ENCODE measurements around the gene MIPOL1. TPM values are rescaled to one million over a fixed set of nuclear protein-coding genes. Genes with fewer than 3 reads are reported as not detected.
"Not testable (repeated sequence)": the region's sequence is repeated elsewhere in the genome, so short reads cannot be mapped to it uniquely, and the experiment has no call there.

MIPOL1 gene
- polyA plus RNA-seq, 12 donors = 2.8 to 8.9 (median 5.9) TPM; not detected in 1

DNA sequence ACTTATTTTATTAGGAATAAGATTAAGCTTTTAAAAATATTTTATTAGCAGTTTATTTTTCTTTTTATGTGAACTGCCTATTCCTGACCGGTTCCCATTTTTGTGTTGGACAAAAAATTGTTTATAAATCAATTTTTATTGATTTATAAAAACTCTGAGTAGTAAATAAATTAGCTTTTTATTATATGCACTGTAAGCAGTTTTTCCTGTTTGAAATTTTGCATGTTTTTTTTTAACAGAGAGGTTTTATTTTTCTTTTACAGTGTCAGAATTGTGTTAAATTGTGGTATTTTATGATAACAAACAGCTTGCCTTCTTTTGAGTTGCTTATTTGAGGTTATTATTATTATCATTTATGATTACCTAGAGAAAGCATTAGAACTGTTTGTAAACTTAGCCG is 329.3 kb downstream of the MIPOL1 start:
- no peak for DNase-seq

DNA sequence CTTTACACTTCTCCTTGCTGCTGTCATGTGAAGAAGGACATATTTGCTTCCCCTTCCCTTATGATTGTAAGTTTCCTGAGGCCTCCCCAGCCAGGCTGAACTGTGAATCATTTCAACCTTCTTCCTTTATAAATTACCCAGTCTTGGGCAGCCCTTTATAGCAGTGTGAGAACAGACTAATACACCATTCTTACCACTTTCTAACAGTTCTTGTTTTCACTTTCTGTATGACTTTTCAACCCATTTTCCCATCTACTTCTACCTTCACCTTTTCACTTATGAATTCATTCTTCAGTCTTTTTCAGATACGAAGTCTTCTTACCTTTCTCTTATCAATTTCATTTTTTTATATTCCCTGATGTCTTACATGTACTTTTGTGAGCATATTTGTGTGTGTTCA is 342.3 kb downstream of the MIPOL1 start:
- DNase-seq = no peak

DNA sequence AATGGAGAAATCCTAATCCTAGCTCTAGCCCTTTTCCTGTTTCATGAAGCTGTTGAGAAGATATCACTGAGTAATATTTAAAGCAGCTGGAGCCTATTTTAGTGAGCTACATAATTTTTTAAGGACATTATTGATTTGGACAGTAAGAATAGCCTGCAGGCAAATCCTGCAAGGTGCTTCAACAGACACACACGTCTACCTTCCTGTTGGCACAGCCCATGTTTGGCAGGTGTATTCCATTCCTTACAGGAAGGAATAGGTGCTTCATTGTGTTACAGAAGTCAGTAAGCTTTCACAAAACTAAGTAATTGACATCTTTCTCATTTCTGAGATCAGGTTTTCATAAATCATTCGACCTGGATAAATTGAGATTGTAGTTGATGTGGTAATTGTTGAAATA is 346.7 kb downstream of the MIPOL1 start:
- no peak for DNase-seq

DNA sequence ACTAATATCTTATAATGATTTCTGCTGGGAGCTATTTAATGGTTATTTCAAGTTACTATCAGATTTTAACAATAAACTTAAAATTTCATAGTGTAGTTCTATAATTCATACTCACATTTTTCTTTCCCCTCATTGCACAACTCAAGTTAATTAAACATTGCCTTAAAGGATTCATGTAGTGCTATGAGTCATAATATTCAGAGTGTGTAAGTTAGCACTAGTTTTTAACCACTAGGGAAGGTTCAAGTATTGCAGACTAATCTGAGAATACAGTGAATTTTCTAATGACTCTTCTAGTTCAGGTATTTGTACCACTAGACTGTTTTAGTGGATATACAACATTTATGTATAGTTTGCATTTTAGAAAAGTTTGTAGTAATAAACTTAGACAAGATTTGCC is 347.4 kb downstream of the MIPOL1 start:
- no peak for DNase-seq

DNA sequence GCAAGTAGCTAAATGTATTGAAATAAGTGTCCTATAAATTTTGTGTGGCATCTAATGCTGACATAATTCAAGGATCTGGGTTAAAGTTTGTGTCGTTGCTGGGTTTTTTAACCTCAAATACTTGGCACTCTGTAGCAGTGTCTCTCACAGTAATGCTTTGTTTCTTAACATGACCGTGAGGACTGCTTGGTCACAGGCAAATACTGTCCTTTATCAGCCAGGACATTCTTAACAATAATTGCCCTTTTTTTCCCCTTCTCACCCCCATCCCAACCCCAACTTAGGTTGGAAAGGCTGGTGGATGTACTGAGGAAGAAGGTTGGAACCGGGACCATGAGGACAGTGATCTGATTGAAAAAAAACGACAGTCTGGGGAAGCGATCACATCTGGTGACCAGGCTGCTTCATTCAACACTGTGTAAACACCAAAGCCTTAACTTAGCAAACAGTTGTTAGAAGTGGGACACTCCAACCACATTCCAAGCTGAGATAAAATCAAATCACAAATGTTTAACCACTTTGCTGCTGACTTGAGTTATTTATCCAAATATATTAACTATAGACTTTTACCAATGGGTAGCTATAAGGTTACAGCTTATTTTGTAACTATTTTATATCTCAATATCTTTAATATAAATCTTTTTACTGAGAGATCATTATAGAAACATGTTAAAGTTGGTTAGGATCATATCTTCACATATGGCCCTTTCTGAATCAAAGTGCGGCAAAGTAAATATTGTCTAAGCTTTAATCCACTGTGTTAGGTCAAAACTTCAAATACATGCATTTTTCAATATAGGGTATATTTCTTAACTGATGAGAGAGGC is 349.1 kb downstream of the MIPOL1 start:
- no peak for DNase-seq

DNA sequence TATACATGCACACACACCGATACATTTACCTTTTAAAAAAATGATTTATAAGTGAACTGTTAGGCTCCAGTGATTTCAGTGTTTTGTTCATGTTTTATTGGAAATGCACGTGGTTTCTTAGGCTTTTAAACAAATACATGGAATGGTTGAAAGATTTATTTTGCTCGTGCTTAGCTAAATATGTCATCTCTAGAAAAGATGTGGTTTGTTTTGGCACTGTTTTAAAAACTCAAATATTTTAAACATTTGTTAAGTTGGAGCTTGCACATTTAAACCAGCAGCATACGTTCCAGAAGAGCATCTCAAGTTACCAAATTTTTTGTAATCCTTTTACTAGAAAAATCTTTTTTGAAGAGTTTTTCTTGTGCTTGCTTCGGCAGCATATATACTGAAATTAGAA is 352.8 kb downstream of the MIPOL1 start:
- peak; percentile 2 for DNase-seq

DNA sequence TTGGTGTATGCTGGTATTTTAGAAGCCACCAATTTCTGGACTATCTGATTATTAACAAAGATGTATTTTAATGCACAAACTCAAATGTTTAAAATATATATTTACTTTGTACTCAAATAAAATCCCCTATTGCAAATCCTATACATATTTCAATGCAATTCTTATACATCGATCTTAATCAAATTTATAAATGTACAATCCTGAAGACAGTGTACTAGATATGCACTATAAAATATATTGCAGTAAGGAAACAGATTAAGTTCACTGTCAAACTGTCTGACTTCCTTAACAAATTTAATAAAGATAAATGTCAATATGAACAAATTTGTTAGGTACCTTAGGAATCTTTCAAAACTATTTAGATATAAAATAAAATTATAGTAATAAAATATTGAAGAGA is 353.4 kb downstream of the MIPOL1 start:
- DNase-seq = no peak

DNA sequence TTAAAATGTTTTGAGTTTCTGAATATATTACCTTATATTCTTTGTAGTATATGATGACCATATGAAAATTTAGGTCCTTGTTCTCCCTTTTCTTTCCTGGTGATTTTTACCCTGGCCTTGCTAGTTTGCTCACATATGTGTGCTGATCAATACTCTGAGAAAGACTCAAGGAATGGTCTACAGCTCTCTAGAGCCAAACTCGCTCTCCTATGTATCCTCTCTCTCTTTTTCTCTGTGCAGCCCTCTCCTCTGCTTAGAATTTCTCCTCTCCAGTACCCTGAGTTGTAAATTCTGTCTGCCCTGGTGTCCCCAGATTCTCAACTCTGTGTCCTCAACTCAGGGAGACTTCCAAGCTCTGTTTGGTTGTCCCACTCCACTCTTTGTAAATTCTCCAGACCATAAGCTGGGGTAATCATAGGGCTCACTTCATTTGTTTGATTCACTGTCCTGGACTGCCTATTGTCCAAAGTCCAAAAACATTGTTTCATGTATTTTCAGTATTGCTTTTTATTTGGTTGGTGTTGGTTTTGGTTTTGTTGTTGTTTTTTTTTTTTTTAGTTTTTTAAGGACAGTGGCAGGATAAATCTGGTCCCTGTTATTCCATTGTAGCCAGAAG is 356.3 kb downstream of the MIPOL1 start:
- no peak for DNase-seq

DNA sequence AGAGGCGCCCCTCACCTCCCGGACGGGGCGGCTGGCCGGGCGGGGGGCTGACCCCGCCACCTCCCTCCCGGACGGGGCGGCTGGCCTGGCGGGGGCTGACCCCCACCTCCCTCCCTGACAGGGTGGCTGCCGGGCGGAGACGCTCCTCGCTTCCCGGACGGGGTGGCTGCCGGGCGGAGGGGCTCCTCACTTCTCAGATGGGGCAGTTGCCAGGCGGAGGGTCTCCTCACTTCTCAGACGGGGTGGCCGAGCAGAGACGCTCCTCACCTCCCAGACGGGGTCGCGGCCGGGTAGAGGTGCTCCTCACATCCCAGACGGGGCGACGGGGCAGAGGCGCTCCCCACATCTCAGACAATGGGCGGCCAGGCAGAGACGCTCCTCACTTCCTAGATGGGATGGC is 357.9 kb downstream of the MIPOL1 start:
- not testable (repeated sequence) for DNase-seq

DNA sequence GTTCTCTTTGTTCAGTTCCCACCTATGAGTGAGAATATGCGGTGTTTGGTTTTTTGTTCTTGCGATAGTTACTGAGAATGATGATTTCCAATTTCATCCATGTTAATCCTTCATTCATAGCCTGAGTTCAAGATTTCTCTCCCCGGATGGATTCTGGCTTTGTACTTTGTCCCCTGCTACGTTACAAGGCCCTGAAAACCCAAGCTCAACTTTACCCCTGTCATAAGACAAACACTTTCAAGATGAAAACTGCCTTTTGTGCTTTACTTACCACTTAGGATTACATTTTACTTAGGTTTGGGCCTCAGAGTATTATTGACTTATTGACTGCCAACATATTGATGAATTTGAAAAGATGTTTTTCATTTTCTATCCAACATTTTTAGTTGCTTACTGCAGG is 361.0 kb downstream of the MIPOL1 start:
- DNase-seq = no peak

DNA sequence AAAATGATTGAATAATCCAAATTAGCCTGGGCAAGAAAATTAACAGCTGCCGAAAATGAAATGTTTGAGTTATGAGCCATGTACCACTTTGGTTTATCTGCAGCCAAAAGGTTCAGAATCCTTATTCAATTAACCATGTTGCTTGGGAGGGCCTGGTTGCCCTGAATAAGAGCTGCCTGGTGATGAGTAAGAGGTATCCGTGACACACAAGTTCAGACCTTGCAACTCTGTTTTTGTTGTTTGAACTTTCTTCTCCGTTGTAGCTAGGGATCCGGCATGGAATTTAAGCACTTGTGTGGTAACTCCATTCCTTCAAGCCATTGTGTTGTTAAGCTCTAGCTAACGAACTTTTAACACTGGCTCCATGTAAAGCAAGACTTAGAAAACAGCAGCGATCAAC is 361.6 kb downstream of the MIPOL1 start:
- DNase-seq = no peak

DNA sequence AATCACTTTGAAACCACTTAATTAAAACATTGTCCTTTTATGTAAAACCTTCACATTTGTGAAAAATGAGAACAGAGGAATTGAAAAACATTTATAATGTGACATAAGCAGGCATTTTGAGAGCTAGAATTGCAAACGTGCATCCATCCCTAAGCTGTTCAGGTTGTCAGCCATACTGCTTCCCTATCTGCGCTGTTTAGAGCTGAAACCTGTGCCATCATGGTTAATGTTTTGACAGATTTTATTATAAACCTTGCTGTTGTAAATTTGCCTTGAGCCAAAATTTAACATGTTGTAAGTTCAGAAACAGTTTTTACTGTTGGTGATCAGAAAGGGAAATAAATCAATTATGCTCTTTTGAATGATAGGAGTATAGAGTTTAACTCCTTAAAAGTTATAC is 365.5 kb downstream of the MIPOL1 start:
- DNase-seq = no peak

DNA sequence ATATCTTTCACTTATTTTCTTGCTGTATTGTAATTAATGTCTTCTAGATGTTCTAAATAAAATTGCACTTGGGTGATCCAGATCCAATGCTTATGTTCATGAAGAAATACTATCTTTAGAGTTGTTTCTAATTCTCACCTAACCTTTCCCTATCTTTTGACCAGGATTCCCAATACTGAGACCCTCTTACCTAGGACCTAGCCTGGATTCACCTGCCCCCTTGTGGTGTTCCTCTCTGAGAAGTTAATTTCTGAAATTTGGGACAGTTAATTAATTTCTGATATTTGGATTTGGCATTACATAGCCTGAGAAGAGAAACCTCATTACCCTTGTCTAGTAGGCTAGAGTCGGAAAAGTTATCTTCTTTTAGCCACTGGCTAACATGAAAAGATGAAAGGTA is 367.8 kb downstream of the MIPOL1 start:
- no peak for DNase-seq

DNA sequence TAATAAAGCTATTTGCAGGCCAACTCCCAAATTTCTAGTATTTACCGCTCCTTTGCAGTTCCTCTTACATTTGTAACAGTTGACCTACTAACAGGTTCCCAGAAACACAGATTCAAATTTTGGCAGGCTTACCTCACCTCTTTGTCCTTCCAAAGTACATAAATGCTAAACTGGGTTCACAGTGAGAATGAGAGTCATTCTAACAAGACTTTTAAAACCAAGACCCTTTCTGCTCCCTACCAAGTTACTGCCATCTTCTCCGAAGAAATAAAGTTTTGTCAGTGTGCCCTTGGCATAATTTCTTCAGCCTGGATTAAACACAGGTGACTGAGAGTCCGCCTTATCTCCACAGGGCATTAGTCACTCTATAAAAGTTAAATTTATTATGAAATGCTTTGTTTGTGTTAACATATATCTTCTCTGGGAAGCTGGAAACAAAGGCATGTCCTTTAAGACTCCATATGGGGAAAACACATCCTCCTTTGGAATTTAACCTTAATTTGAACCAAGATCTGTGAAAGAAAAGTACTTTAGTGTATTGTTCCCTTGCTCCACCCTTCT is 369.2 kb downstream of the MIPOL1 start:
- no peak for DNase-seq

DNA sequence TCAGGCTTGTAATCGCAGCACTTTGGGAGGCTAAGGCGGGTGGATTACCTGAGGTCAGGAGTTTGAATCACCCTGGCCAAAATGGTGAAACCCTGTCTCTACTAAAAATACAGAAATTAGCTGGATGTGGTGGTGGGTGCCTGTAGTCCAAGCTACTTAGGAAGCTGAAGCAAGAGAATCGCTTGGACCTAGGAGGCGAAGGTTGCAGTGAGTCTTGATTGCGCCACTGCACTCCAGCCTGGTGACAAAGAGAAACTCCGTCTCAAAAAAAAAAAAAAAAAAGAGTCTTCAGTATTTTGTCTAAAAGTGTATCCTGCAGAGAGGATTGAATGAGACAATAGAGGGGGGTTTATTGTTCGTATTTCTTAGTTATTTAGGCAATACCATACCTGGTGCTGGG is 372.0 kb downstream of the MIPOL1 start:
- no peak for DNase-seq

DNA sequence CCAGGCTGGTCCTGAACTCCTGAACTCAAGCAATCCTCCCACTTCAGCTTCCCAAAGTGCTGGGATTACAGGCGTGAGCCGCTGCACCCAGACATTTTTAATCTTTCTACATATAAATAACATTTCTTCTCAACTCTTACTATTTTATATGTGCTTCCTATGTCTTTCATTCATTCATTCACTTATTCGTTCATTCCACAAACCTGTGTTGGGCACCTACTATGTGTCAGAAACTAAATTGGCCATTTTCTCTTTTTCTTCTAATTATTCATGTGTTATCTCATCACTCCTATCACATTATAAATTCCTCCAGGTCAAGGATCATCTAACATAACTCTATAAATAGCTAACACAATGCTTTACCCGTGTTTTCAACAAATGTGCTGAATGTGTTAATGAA is 373.7 kb downstream of the MIPOL1 start:
- no peak for DNase-seq

DNA sequence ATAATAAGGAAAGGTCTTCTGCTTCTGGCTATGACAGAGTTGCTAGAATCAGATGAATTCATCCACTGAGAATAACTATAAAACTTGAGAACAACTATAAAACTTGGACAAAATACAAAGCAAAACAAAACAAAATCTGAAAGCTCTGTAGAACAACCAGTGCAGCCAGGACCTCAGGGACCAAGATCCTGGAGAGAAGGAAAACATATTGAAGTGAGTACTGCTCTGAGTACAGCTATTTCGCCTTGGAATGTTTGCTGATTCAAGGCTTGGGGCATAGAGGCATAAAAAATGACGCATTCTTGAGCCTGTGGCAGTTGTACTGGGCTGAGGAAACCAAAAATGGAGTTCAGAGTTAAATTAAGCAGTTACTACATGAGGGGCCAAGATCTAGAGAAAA is 375.6 kb downstream of the MIPOL1 start:
- no peak for DNase-seq

DNA sequence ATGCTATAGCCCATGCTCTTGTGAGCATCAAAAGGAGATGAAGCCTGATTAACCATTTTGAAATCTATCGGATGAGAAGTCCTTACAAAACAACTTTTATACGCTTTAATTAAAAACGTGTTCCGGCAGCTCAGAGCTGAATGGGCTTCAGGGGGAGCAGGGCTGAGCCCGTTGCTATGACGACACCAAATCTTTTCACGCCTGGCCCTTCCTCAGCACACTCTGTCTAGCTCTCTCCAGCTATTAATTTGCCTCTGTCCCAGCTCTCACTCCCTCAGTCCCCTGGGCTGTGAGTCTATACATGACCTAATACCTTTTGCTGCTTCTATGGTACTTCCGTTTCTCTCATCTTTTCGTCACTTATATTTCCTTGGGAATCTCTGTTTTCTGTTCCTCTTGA is 381.5 kb downstream of the MIPOL1 start:
- no peak for DNase-seq

DNA sequence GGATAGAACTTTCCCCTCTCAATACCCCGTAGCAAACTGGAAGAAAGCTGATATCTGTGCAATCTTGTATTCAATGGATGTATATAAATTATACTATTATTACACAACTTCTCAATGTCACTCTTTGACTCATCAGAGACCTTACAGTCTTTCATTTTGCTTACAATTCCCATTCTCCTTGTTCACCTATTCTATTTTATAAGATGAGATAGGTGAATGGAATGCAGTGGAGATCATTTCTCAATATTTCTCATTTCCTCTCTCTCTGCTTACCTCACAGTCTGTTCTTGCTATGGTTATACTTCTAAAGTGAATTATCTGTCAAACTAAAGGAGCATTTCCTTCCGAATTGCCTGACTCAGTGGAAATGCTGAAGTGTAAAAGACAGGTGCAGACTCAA is 382.4 kb downstream of the MIPOL1 start:
- no peak for DNase-seq

DNA sequence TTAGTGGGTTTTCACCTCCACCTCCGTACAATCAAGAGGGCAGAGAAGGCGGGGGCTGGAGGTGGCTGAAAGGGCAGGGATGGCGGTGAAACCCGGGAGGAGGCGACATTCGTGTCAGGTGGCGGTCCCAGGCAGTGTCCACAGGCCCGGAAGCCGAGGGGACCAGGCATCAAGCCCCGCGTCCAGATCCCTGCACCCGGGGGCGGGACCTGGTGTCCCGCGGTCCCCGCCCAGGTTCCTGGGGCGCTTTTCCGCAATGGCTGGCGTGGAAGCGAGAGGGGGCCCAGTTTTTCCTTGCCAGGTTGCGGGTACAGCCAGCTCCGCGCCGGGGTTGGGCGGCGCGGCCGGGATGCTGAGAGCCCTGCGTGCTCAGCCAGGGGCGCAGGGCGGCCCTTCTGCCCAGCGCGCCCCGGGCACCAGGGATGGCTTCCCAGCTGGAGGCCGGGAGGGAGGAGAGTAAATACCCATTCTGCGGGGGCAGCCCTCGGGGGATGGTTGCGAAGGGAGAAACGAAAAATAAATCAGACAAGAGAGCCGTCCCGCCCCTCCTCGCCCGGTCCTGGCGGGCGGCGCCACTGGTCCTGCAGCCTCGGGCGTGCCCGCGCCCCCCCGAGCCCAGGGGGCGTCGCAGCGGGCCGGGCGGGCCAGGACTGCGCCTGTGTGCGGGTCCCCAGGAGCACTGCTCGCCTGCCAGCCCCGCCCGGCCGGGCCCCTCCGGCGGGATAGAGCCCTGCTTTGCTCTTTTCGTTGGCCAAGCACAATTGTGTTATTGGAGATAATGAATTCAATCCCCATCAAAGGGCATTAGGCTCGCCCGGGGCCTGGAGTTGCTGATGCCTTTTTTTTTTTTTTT is 385.8 kb downstream of the MIPOL1 start:
- DNase-seq = no peak

DNA sequence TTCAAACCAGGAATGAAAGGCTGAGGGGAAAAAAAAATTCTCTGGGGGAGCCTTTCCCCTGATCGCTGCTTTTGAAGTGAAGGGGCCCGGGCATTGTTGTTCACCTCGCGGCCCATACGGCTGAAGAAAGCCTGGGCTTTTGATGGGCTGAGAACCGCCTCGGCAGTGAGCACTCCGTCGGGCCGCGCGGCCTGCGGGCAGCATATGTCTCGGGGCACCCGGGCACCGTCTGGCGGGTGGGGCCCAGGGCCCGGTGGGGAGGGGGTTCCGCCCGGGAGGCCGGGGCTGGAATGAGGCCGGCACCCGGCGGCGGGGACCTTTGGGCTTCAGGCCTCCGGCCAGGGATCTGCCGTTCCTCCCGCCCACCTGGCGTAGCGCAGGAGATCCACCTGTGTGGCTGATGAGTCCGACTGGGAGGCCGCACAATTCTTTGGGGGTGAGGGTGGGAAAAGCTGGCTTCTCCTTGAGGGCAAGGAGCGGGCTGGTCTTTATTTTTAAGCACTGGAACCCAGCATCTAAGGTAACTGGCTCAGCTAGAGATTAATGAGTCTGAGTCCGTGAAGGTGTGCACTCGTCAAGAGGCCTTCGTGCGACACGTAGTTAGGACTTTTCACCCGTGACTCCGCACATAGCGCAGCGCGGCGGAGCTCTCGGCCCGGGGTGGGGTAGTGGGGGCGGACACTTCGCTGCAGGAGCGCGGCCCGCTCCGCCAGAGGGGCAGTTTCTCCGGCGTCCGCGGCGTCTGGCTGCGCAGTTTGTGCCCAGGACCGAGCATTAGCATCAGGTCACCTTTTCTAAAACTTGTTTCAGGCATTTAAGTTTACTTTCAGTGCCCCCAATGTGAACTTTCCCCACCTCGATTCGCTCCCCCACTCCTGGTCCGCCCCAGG is 386.7 kb downstream of the MIPOL1 start:
- no peak for DNase-seq

Data from muscle of arm (tissue), 12 donors.